Measurements from ENCODE around the gene TBC1D14. TPM values are rescaled to one million over a fixed set of nuclear protein-coding genes. Genes with fewer than 3 reads are reported as not detected.
"Not testable (repeated sequence)": the region's sequence is repeated elsewhere in the genome, so short reads cannot be mapped to it uniquely, and the experiment has no call there.

Gene TBC1D14
- total and polyA plus RNA-seq, 4 donors, result 12.9 to 59.7 (median 25.9) TPM

DNA sequence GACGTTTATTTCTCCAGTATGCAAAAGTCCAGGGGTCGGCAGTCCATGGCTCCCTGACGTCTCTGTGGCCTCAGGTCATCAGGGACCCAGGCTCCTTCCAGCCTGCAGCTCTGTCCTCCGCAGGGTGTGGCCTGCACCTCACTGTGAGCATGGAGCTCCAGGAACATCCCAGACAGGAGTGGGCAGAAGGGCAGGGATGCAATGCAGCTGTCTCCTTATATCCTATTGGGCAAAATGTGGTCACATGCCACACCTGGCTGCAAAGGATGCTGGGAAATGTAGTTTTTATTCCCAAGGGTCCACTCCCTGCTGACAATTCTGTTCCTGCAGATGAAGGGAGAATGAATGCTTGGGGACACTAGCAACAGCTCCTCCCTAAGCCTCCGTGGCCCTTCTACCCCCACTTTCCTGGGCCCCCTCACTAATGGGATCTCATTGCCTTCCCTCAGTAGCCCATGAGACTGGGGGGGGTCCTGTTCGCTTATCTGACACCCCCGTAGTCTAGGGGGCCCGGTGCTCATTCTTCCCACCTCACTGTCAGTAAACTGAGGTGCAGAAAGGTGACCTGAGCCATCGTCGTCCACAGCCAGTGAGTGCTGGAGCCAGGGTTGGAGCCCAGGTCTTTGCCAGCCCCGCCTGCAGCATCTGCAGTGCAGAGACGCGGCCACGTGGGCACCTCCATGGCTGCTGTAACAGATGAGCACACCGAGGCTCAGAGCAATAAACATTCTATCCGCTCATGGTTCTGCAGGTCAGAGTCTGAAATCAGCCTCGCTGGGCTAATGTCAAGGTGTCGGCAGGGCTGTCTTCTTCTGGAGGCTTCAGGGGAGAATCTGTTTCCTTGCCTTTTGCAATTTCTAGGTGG, 164.1 kb downstream of the TBC1D14 start:
- Histone ChIP-seq H3K27me3 (ENCODE audit: control insufficient read depth in 1 of 2, insufficient read depth in 2 of 2, low read length in 1 of 2) (no peaks in the 10 kb centered on the region), H3K4me3 (ENCODE audit: low read length in 2 of 2) (no peak overlapping the region), H3K36me3 (ENCODE audit: control insufficient read depth in 1 of 2, insufficient read depth in 2 of 2, low read length in 1 of 2) (no peaks in the 10 kb centered on the region), H3K27ac (ENCODE audit: low read depth in 1 of 2, low read length in 2 of 2) (no peak overlapping the region), H3K4me1 (ENCODE audit: control insufficient read depth in 1 of 2, insufficient read depth in 2 of 2, low read length in 2 of 2) (no peaks in the 10 kb centered on the region), H3K9me3 (ENCODE audit: control insufficient read depth, low read length) (no peaks in the 10 kb centered on the region)
- no peak for ATAC-seq (ENCODE audit: low FRiP score)
- intact Hi-C loops (cut with DNase I), result loop anchor here in 1 of 2 donors (5.0 to 10.0 kb wide), 2 partner anchors 101 to 349 kb away; no protein-coding TSS in a partner anchor
- no peak for DNase-seq
- WGBS, 2 donors, result 78% methylated on average over 18 of the region's 18 CpGs

DNA sequence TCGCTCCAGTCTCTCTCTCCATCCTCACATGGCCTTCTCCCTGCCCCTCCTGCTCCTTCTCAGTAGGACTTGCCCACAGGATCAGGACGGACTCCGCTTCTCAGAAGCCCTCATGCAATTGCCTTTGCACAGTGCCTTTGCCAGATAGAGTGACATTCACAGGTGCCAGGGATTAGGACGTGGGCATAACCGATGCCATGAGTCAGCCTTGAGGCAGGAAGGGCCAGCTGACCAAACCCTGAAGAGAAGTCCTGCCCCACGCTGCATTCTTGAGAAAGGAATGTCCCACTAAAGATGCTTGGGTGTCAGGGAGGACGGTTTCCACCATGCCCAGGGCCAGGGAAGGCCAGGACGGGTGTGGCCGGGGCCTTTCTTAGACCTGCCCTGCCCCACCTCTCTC, 164.8 kb downstream of the TBC1D14 start:
- Histone ChIP-seq H3K27me3 (ENCODE audit: control insufficient read depth in 1 of 2, insufficient read depth in 2 of 2, low read length in 1 of 2) (no peaks in the 10 kb centered on the region), H3K9me3 (ENCODE audit: control insufficient read depth, low read length) (no peaks in the 10 kb centered on the region), H3K4me3 (ENCODE audit: low read length in 2 of 2) (no peak overlapping the region), H3K4me1 (ENCODE audit: control insufficient read depth in 1 of 2, insufficient read depth in 2 of 2, low read length in 2 of 2) (no peaks in the 10 kb centered on the region), H3K27ac (ENCODE audit: low read depth in 1 of 2, low read length in 2 of 2) (no peak overlapping the region), H3K36me3 (ENCODE audit: control insufficient read depth in 1 of 2, insufficient read depth in 2 of 2, low read length in 1 of 2) (no peaks in the 10 kb centered on the region)
- 72 to 79% methylated on average over 9 of the region's 9 CpGs for WGBS, 2 donors
- no peak for DNase-seq
- ATAC-seq (ENCODE audit: low FRiP score), result no peak
- intact Hi-C loops (cut with DNase I), result loop anchor here in 1 of 2 donors (5.0 to 10.0 kb wide), 2 partner anchors 102 to 350 kb away; no protein-coding TSS in a partner anchor

DNA sequence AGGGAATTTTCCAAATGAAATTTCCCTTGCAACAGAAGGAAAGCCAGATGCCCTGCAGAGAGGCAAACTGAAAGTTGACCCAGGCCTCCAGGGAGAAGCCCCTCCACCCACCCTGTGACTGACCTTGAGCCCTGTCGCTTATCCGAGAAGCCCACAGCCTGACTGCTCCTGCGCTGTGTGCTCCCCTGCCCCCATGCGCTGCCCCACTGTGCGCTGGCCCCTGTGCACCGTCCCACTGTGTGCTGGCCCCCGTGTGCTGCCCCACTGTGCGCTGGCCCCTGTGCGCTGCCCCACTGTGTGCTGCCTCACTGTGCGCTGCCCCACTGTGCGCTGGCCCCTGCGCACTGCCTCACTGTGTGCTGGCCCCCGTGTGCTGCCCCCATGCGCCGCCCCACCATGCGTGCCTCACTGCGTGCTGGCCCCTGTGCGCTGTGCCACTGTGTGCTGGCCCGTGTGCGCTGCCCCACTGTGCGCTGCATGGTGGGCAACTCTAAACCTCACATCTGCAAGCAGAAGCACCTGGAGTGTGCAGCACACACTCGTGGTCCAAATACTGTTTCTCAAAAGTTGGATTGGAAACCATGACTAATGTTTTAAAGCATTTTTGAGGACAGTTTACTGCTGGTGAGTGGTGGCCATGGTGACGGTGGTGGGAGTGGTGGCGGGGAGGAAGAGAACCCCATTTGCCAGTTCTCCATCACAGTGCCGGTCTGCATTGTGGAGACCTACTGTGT, 166.5 kb downstream of the TBC1D14 start:
- Histone ChIP-seq H3K27ac (ENCODE audit: low read depth in 1 of 2, low read length in 2 of 2) (no peak overlapping the region), H3K36me3 (ENCODE audit: control insufficient read depth in 1 of 2, insufficient read depth in 2 of 2, low read length in 1 of 2) (no peaks in the 10 kb centered on the region), H3K4me3 (ENCODE audit: low read length in 2 of 2) (no peak overlapping the region), H3K4me1 (ENCODE audit: control insufficient read depth in 1 of 2, insufficient read depth in 2 of 2, low read length in 2 of 2) (no peaks in the 10 kb centered on the region), H3K27me3 (ENCODE audit: control insufficient read depth in 1 of 2, insufficient read depth in 2 of 2, low read length in 1 of 2) (no peaks in the 10 kb centered on the region), H3K9me3 (ENCODE audit: control insufficient read depth, low read length) (no peaks in the 10 kb centered on the region)
- DNase-seq (no peak), ATAC-seq (ENCODE audit: low FRiP score) (peak; percentile 20)
- 83 to 84% methylated on average over 24 to 25 of the region's 25 CpGs for whole genome bisulfite sequencing, 2 donors
- intact Hi-C loops (cut with DNase I), result loop anchor here in 1 of 2 donors (10.0 kb wide), 1 partner anchor 351 kb away; no protein-coding TSS in a partner anchor

DNA sequence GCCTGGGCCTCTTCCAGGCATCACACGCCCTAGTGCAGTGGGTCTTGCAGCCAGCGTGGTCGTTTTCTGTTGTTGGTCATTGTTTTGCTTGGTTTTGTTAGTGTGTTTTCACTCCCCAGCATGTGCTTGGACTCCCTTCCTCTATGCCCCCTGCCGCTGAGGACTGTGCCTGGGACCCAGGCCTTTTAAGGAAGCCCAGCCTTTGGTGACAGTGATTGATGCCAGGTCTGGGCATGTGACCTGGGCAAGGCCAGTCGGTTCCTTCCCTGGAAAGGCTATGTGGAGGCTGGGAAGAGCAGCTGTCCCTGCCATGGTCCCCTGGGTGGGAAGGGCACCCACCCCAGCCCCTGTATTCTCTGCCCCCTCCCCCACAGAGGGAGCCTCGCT, 167.1 kb downstream of the TBC1D14 start:
- intact Hi-C loops (cut with DNase I), result loop anchor here in 1 of 2 donors (10.0 kb wide), 1 partner anchor 352 kb away; no protein-coding TSS in a partner anchor
- ATAC-seq (ENCODE audit: low FRiP score) (no peak), DNase-seq (no peak)
- no peak overlapping the region for H3K27ac ChIP-seq (ENCODE audit: low read depth in 1 of 2, low read length in 2 of 2)
- H3K4me1 ChIP-seq (ENCODE audit: control insufficient read depth in 1 of 2, insufficient read depth in 2 of 2, low read length in 2 of 2), result no peaks in the 10 kb centered on the region
- H3K4me3 ChIP-seq (ENCODE audit: low read length in 2 of 2), result no peak overlapping the region
- H3K27me3 ChIP-seq (ENCODE audit: control insufficient read depth in 1 of 2, insufficient read depth in 2 of 2, low read length in 1 of 2), result no peaks in the 10 kb centered on the region
- no peaks in the 10 kb centered on the region for H3K9me3 ChIP-seq (ENCODE audit: control insufficient read depth, low read length)
- H3K36me3 ChIP-seq (ENCODE audit: control insufficient read depth in 1 of 2, insufficient read depth in 2 of 2, low read length in 1 of 2), result no peaks in the 10 kb centered on the region
- WGBS, 2 donors, result 61 to 63% methylated on average over 6 of the region's 6 CpGs

DNA sequence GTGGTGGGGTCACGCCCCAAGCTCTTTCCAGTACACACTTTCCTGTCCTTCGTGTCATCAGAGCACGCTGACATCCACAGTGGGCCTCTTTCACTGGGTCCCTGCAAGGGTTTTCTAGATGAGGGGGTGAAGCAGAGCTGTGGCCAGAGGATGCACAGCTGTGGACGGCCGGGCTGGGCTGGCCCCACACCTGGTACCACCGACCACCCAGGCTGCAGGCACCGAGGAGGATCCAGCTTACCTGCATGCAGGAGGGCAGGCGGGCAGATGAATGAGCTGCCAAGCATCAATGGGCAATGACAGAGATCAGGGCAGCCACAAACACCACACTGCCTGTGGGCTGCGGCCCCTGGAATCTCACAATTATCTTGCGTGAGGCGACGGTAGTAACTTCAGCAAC, 167.7 kb downstream of the TBC1D14 start:
- no peaks in the 10 kb centered on the region for H3K4me1 ChIP-seq (ENCODE audit: control insufficient read depth in 1 of 2, insufficient read depth in 2 of 2, low read length in 2 of 2)
- WGBS, 2 donors, result 91 to 95% methylated on average over 12 of the region's 12 CpGs
- intact Hi-C loops (cut with DNase I), result loop anchor here in 1 of 2 donors (10.0 kb wide), 1 partner anchor 353 kb away; no protein-coding TSS in a partner anchor
- H3K9me3 ChIP-seq (ENCODE audit: control insufficient read depth, low read length), result no peaks in the 10 kb centered on the region
- H3K27ac ChIP-seq (ENCODE audit: low read depth in 1 of 2, low read length in 2 of 2), result no peak overlapping the region
- DNase-seq (no peak), ATAC-seq (ENCODE audit: low FRiP score) (no peak)
- H3K36me3 ChIP-seq (ENCODE audit: control insufficient read depth in 1 of 2, insufficient read depth in 2 of 2, low read length in 1 of 2), result no peaks in the 10 kb centered on the region
- no peak overlapping the region for H3K4me3 ChIP-seq (ENCODE audit: low read length in 2 of 2)
- H3K27me3 ChIP-seq (ENCODE audit: control insufficient read depth in 1 of 2, insufficient read depth in 2 of 2, low read length in 1 of 2), result no peaks in the 10 kb centered on the region

DNA sequence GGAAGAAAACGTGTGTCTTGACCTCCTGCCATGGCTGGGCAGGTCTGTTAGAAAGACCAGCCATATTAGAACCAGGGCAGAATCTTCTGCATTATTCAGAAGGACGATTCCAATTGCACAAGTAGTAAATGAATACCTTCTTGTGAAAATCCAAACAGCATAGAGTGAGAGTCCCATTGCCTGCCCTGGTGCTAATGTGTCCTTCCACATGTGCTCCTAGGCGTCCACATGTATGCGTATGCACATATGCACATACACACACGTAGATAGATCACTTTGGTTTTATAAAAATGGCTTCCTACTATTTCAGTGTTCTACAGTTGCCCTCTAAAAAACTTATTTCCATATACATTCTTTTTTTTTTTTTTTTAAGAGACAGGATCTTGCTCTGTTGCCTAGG, 168.4 kb downstream of the TBC1D14 start:
- no peaks in the 10 kb centered on the region for H3K4me1 ChIP-seq (ENCODE audit: control insufficient read depth in 1 of 2, insufficient read depth in 2 of 2, low read length in 2 of 2)
- H3K27me3 ChIP-seq (ENCODE audit: control insufficient read depth in 1 of 2, insufficient read depth in 2 of 2, low read length in 1 of 2), result no peaks in the 10 kb centered on the region
- no peak overlapping the region for H3K27ac ChIP-seq (ENCODE audit: low read depth in 1 of 2, low read length in 2 of 2)
- 89 to 91% methylated on average over 5 of the region's 5 CpGs for WGBS, 2 donors
- no peaks in the 10 kb centered on the region for H3K36me3 ChIP-seq (ENCODE audit: control insufficient read depth in 1 of 2, insufficient read depth in 2 of 2, low read length in 1 of 2)
- intact Hi-C loops (cut with DNase I), result loop anchor here in 1 of 2 donors (10.0 kb wide), 1 partner anchor 353 kb away; no protein-coding TSS in a partner anchor
- no peaks in the 10 kb centered on the region for H3K9me3 ChIP-seq (ENCODE audit: control insufficient read depth, low read length)
- no peak for DNase-seq
- ATAC-seq (ENCODE audit: low FRiP score), result no peak
- no peak overlapping the region for H3K4me3 ChIP-seq (ENCODE audit: low read length in 2 of 2)

DNA sequence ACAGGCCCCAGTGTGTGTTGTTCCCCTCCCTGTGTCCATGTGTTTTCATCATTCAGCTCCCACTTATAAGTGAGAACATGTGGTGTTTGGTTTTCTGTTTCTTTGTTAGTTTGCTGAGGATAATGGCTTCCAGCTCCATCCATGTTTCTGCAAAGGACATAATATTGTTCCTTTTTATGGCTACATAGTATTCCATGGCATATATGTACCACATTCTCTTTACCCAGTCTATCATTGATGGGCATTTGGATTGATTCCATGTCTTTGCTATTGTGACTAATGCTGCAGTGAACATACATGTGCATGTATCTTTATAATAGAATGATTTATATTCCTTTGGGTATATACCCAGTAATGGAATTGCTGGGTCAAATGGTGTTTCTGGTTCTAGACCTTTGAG, 169.9 kb downstream of the TBC1D14 start:
- H3K27ac ChIP-seq (ENCODE audit: low read depth in 1 of 2, low read length in 2 of 2); H3K27me3 ChIP-seq (ENCODE audit: control insufficient read depth in 1 of 2, insufficient read depth in 2 of 2, low read length in 1 of 2); H3K9me3 ChIP-seq (ENCODE audit: control insufficient read depth, low read length); ATAC-seq (ENCODE audit: low FRiP score); H3K4me3 ChIP-seq (ENCODE audit: low read length in 2 of 2); H3K36me3 ChIP-seq (ENCODE audit: control insufficient read depth in 1 of 2, insufficient read depth in 2 of 2, low read length in 1 of 2); DNase-seq; H3K4me1 ChIP-seq (ENCODE audit: control insufficient read depth in 1 of 2, insufficient read depth in 2 of 2, low read length in 2 of 2): not testable (repeated sequence)
- intact Hi-C loops (cut with DNase I), result loop anchor here in 1 of 2 donors (10.0 kb wide), 1 partner anchor 355 kb away; no protein-coding TSS in a partner anchor

DNA sequence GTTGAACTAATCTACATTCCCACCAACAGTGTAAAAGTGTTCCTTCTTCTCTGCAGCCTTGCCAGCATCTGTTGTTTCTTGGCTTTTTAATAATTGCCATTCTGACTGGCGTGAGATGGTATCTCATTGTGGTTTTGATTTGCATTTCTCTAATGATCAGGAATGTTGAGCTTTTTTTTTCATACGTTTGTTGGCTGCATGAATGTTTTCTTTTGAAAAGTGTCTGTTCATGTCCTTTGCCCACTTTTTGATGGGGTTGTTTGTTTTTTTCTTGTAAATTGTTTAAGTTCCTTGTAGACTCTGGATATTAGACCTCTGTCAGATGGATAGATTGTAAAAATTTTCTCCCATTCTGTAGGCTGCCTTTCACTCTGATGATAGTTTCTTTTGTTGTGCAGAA, 170.3 kb downstream of the TBC1D14 start:
- intact Hi-C loops (cut with DNase I), result loop anchor here in 1 of 2 donors (10.0 kb wide), 1 partner anchor 355 kb away; no protein-coding TSS in a partner anchor
- H3K4me1 ChIP-seq (ENCODE audit: control insufficient read depth in 1 of 2, insufficient read depth in 2 of 2, low read length in 2 of 2); H3K27ac ChIP-seq (ENCODE audit: low read depth in 1 of 2, low read length in 2 of 2); H3K4me3 ChIP-seq (ENCODE audit: low read length in 2 of 2); DNase-seq; H3K27me3 ChIP-seq (ENCODE audit: control insufficient read depth in 1 of 2, insufficient read depth in 2 of 2, low read length in 1 of 2); H3K36me3 ChIP-seq (ENCODE audit: control insufficient read depth in 1 of 2, insufficient read depth in 2 of 2, low read length in 1 of 2); H3K9me3 ChIP-seq (ENCODE audit: control insufficient read depth, low read length); ATAC-seq (ENCODE audit: low FRiP score): not testable (repeated sequence)
- WGBS, 2 donors, result 69 to 84% methylated on average over 2 of the region's 2 CpGs
